ENCODE data around the gene GNS. TPM values are rescaled to one million over a fixed set of nuclear protein-coding genes. Genes with fewer than 3 reads are reported as not detected.
"Not testable (repeated sequence)": the region's sequence is repeated elsewhere in the genome, so short reads cannot be mapped to it uniquely, and the experiment has no call there.

Gene GNS
- total RNA-seq, 1 donor from 2014 or later: 137 TPM

DNA sequence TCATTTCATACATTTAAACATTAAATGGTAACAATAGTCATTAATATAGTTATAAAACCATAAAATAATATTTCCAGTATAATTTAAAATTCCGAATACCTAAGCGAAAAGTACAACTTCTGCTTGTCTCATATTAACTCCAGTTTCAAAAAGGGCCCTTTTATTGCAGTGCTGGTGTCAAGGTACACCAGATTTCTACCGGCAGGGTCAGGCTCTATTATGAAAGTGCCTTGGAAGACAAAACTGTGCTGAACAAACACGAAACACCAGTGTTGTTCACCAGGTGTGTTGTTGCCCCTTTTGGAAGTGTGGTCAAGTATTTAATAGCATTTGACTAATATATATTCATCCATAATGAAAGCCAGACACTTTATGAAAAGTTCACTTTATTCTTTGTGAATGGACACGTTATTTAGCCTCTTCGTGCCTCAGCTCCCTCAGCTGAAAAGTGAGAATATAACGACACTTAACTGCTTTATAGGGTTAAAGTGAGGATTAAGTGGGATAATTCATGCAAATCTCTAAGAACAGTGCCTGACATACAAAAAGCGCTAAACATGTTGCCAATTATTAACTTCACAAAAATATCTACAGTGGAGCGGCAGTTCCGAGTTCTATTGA lies 20.3 kb upstream of the GNS start:
- no peak for DNase-seq (ENCODE audit: low spot score)

DNA sequence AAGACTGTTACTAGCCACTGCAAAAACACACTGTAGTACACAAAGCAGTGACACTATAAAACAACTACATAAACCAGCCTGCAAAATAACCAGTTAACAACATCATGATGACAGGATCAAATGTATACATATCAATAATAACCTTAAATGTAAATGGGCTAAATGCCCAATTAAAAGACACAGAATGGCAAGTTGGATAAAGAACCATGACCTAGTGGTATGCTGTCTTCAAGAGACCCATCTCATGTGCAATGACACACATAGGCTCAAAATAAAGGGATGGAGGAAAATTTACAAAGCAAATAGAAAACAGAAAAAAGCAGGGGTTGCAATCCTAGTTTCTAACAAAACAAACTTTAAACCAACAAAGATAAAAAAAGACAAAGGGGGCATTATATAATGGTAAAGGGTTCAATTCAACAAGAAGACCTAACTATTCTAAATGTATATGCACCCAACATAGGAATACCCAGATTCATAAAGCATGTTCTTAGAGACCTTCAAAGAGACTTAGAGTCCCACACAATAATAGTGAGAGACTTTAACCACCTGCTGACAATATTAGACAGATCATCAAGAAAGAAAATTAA lies 16.0 kb upstream of the GNS start:
- not testable (repeated sequence) for DNase-seq (ENCODE audit: low spot score)

- DNase-seq (ENCODE audit: low spot score): no peak
These were observed 14.2 kb upstream of the GNS start for GRCh38 chr12:64773386-64773785.

DNA sequence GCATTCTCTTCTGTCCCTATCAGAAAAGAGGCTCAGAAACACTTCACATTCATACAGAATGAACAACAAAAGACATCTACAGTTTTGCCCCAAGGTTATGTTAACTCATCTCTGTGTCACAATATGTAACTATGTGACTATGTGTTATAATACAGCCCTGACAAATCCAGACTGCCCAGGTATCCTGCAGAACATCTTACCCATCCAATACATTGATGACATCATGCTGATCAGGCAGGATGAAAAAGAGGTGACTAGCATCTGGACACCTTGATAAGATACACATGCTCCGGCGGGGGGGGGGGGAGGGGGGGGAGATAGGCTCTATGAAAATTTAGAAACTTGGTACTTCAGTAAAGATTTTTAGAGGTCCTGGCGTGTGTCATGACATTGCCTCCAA lies 8.3 kb upstream of the GNS start:
- no peak for DNase-seq (ENCODE audit: low spot score)

DNA sequence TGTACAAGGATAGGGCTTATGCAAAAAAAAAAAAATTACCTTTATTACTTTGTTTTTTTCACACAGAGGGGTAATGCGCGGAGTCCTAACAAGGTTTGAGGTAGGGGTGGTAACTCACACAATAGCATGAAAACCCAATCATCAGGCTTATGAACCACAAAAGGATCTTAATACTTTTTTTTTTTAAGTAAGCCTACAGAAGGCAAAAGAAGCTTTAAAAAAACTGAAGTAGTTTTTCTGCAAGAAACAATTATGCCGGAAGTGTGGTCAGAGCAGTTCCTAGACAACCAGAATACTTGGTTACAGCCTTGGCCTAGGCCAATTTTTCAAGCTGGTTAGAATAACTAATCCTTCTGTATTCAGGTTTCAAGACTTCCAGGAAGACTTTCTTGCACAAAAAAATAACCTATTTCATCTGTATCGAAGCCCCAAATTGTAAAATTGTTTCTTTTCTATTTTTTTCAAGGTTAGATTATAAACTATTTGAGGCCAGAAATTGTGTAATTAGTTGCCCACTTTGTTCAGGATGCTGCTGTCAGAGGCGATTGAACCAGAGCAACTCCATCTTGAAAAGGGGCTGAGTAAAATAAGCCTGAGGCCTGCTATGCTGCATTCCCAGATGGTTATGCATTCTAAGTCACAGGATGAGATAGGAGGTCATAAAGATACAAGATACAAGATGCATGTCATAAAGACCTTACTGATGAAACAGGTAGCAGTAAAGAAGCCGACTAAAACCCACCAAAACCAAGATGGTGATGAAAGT lies 1.8 kb upstream of the GNS start:
- no peak for DNase-seq (ENCODE audit: low spot score)

GRCh38 chr12:64757771-64758170 lies 1.4 kb downstream of the GNS start:
- DNase-seq (ENCODE audit: low spot score): no peak

- DNase-seq (ENCODE audit: low spot score): no peak
These were observed 2.8 kb downstream of the GNS start for GRCh38 chr12:64756376-64756775.

GRCh38 chr12:64753427-64753826 lies 5.8 kb downstream of the GNS start:
- DNase-seq (ENCODE audit: low spot score): no peak

DNA sequence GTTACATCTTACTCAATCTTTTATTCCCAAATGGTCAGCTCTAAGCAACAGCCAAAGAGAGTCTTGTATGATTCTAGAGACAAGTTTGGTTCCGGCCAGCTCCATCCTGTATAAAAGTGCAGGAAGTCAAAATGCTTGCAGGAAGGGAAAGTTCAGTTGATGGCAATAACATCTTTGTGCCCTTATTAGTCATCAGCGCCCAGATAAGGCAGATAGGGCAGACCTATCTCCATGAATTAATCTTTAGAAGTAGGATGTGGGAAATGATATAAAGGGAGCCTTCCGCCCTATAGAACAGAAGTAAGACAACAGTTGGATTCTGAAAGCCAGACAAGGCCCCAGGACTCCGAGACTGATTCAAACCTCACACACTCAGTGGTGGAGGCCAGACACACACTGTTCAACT lies 6.4 kb downstream of the GNS start:
- DNase-seq (ENCODE audit: low spot score): peak; percentile 57

DNA sequence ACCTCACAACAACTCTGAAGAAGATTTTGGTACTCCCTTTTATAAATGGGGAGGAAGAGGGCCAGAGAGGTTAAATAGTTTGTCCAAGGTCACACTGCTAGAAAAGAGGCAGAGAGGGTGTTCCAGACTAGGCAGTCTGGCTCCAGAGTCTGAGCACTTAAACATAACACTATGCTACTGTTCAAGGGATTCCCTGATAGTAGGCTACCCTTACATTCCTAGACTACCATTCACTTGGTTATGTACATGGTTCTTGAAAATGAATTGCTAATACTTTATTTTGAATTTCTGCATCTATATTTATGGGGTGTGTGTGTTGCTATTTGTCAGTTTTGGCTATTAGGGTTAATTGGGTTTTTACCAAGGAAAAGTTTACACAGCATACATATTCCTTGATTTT lies 7.2 kb downstream of the GNS start:
- DNase-seq (ENCODE audit: low spot score): no peak

DNA sequence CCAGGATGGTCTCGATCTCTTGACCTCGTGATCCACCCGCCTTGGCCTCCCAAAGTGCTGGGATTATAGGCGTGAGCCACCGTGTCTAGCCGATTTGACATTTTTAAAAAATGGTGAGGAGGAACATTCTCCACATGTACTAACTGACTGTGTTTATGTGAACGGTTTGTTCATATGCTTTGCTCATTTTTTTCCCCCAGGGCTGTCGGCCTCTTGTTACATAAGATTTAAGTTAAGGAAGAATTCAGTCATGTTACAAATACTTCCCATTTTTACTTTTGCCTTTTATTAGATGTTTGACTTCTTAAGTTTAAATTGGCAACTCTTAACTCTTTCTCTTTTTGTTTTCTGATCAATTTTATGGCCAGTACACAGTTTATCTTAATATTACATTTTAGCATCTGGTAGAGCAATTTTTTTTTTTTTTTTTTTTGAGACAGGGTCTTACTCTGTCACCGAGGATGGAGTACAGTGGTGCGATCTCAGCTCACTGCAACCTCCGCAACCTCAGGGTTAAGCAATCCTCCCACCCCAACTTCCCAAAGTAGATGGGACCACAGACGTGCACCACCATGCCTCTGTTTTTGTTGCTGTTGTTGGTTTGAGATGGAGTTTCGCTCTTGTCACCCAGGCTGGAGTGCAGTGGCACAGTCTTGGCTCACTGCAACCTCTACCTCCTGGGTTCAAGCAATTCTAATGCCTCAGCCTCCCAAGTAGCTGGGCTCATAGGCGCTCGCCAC lies 9.6 kb downstream of the GNS start:
- DNase-seq (ENCODE audit: low spot score): no peak

DNA sequence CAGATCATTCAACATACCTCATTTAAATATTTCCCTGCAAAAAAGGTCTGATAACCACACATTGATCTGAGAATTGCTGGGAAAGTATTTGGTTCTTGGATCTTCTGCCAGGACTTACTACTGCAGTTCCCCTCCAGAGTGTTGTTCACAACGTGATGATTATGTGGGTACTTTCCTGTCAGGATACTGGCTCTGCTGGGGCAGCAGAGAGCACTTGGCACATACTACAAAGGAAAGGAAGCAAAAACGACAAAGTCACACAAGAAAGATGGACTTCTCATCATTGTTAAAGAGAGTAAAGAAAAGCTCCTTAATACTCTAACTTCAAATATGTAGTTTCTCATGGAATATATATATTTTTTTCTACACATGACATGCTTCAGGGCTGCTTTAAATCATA lies 11.5 kb downstream of the GNS start:
- DNase-seq (ENCODE audit: low spot score): no peak

DNA sequence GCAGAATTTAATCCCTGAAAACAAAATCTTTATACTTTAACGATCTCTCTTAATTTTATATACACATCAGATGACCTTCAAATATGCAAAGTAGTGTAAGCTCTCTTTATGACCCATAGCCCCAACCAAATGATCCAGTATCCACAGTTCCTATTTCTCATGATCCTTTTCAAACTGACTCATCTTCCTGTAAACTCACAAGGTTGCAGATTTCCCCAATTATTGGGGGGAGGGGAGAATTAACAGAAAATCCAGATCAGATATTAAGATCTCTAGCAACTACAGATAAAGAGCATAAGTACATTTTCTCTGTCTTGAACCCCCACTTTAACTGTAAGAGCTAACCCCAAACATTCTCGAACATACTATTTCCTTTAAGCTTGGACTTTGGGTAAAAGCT lies 12.5 kb downstream of the GNS start:
- DNase-seq (ENCODE audit: low spot score): no peak

DNA sequence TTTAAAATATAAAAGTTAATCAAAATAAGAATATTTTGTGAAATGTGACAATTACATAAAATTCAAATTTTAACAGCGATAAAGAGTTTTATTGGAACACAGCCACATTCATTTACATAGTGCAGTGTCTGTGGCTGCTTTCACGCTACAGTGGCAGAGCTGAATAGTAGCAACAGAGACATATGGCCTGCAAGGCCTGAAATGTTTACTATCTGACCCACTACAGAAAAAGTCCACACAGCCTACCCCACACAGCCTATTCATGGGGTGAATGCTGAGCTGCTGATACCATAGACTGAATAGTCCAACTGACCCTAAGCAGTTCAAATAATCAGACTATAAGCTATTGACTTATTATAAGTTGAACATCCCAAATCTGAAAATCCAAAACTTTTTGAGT lies 13.2 kb downstream of the GNS start:
- no peak for DNase-seq (ENCODE audit: low spot score)

GRCh38 chr12:64745259-64745807 lies 13.9 kb downstream of the GNS start:
- no peak for DNase-seq (ENCODE audit: low spot score)

DNA sequence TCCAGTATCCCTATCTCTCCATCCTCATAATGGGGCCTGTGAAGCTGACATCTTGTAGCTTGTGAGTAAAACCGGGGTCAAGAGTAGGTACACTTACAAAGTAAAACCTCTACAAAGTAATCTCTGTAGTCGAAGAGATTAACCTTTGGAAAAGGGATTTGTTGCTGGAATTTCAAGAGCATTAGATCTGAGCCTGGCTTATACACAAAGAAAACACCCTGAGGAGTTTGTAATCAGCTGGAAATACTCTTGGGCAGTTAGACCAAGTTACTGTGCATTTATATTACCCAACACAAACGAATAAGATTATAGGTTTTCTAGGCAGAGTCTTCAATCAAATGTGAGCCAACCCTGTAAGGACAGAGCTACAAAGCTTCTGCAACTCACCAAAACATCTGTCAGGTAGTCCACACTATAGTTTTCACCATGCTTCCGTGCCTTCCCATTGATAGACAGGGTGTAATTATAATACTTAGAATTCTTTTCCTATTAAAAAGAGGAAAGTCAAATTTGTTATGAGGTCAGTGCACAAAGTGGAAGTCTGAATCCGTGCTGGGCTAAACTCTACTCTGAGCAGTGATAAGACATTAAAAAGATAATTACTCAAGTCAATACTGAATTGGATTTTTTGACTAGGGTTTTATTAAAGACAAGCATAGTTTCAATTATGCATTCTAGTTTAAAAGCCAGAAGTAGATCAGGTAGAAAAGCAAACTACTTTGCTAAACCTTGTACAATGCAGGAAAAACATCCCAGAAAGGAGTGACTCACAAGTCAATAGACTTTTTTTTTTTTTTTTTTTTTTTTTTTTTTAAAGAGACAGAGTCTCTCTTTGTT lies 14.6 kb downstream of the GNS start:
- DNase-seq (ENCODE audit: low spot score): no peak

DNA sequence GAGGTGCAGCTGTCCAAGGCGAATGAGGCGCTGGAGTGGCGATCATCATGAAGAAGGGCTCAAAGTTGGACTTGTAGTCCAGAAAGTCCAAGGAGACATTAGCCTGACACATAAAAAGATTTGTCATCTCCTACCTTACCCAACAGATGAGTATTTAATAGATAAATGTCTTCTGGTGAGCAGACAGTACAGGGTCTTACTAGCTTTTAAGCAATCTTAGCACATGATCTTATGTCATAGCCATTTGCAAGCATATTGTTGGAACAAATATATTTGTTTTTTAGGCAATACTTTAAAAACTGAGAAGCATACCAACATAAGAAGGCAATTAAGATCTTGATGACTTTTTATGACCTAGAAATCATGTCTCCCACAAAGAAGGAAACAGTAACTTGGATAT lies 16.0 kb downstream of the GNS start:
- no peak for DNase-seq (ENCODE audit: low spot score)

- no peak for DNase-seq (ENCODE audit: low spot score)
These were observed 16.8 kb downstream of the GNS start for GRCh38 chr12:64742416-64742815.

- no peak for DNase-seq (ENCODE audit: low spot score)
These were observed 18.6 kb downstream of the GNS start for GRCh38 chr12:64740646-64741045.

GRCh38 chr12:64739778-64740177 lies 19.4 kb downstream of the GNS start:
- no peak for DNase-seq (ENCODE audit: low spot score)

GRCh38 chr12:64737539-64737938 lies 21.7 kb downstream of the GNS start:
- no peak for DNase-seq (ENCODE audit: low spot score)

Measured in ureter (tissue), 1 donor.